Suppressor macrophage (primary cell): Measurements from ENCODE around the gene TMUB2.
A peak's percentile ranks its signal among the peaks of the same experiment; 100 is the strongest.

ENCODE experiments used
- DNase-seq, 4 experiments: peaks; one replicate each; pipeline ENCODE4 v3.0.0-alpha.2; 2020 to 2022

TMUB2 gene

DNA sequence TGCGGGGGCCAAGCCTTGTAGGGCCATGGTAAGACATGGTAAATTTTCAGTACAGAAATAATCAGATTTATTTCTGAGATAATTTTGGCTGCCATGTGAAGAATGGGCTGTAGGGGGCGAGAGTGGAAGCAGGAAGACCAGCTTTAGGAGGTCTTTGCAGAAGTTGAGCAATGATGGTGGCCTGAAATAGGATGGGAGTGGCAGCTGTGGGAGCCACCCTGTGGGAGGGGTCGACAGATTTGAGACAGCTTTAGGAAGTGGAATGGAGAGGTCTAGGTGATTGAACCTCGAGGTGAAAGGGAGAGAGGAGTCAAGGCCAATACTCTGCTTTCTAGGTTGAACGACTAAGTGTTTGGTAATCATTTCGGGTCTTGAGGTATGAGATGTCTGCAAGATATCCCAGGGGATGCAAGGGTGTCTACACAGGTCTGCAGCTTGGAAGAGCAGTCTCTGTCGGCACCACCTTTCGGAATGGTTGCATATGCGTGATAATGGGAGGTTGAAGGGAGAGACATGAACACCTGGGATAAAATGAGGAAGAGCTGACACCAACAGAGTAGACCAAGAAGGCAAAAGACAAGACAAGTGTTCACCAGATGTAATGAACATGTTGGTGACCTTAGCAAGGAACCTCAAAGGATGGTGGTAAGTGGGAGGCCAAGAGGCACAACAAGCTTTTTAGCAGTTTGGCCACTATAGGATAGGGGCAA lies 17.1 kb downstream of the TMUB2 start:
- DNase-seq: peak; percentile 66 to 81 (median 75)

- DNase-seq: peak; percentile 19 to 58 (median 45)
These were observed 17.7 kb downstream of the TMUB2 start for GRCh38 chr17:44204441-44204882.

DNA sequence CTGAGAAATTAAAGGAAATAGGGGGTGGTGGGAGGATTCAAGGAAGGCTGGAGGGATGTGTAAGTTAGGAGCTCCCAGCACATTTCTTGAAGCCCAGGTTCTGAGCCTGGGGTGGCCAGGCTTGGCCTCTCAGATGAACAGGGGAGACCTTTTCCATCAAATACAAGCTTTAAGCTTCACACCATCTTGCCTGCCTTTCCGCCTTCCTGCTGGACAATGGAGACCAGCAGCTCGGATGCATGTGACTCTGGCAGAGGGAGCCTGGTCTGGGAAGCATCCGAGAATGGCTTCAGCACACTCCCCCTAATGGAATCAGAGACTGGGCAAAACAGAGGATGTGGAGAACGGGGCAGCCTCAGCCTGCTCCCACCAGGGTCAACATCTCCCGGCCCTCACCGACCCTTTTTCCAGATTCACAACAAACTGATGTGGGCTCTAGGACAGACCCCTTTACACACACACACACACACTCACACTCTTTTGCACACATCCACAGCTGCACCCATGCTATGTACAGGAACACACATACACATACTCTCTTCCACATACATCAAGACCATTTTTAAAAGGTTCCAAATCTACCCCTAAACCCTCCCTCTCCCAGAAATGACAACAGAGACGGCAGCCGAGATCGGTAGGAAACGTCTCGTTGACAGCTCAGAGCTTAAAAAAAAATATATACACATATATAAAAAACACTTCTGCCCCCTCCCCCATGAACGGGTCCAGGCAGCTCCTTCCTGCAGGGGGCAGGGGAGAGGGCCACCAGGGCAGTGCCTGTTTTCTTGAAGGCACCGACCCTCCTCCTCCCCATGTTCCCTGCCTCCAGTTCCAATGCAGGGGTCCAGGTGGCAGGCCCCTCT lies 19.4 kb downstream of the TMUB2 start:
- DNase-seq: no peak

GRCh38 chr17:44206825-44207155 lies 20.0 kb downstream of the TMUB2 start:
- no peak for DNase-seq

- no peak for DNase-seq
These were observed 20.5 kb downstream of the TMUB2 start for GRCh38 chr17:44207319-44207718.

DNA sequence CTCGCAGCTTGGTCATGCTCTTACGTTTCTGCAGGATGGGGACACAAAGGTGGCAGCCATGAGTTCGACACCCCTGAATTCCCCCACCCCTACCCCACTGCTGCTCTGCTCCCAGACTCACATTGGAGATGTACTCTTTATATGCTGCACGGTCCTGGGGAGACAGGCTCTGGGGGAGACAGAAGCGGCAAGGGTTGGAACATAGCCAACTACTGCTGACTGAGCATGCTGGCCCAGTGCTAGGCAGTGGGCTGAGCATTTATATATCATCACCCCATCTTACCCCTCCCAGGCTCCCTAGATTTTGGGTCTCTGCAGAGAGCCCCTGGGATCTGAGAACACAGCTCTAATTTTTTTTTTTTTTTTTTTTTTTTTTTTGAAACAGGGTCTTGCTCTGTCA lies 21.0 kb downstream of the TMUB2 start:
- DNase-seq: no peak

GRCh38 chr17:44209786-44210341 lies 23.1 kb downstream of the TMUB2 start:
- DNase-seq: no peak

- DNase-seq: peak; percentile 95 to 97 (median 96)
These were observed 23.8 kb downstream of the TMUB2 start for GRCh38 chr17:44210342-44211192.

- DNase-seq: no peak
These were observed 24.8 kb downstream of the TMUB2 start for GRCh38 chr17:44211281-44212265.

- no peak for DNase-seq
These were observed 26.0 kb downstream of the TMUB2 start for GRCh38 chr17:44212507-44213402.

DNA sequence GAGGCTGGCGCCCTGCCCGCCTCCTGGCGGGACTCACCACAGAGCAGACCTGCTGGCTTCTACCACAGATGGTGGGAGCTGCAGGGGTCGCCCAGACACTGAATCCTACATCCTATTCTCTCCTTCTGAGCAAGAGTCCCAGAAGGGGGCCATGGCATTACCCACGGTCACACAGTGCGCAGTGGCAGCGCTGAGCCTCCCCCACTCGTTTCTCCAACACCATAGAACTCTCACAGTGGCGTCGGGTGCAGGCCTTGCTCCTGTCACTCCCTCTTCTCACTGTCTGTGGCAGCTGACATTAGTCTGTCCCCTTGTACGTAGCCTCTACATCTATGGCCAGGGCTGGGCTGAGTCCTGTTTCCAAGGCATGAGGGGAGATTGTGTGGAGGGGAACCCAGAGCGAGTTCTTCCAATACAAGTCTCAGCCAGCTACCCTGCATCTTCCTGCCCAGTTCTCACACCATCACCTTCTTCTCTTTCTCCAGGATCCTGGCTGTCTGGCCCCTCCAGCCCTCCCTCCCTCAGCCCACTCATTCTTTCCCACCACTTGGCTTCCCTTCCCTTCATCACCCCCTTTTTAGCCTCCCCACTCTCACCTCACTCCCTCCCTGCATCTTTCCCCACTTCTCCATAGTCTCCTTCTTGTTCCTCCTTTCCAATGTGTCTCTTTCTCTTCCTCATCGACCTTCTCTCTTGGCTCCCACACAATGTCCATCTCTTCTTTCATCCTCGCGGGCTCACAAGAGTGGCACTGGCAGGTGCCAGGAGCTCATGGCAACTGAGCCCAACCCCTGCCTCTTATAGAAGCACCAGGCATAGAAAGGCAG lies 26.8 kb downstream of the TMUB2 start:
- DNase-seq: no peak

- no peak for DNase-seq
These were observed 27.4 kb downstream of the TMUB2 start for GRCh38 chr17:44214230-44214494.

DNA sequence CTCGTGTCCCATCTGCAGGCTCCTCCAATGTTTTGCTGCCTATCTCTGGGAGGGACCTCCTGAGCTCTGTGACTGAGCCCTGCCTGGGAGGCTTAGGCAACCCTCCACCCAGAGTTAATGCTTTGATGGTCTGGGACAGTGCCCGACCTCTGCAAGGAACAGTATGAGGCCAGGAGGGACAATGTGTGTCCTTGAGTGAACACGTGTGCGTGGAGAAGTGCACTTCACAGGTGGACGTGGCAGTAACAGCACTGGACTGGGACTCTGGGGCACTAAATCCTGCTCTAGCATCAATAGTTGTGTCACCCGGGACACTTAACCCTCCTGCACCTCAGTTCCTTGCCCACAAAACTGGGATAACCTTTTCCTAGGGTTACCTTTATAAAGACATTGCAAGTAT lies 28.1 kb downstream of the TMUB2 start:
- no peak for DNase-seq

DNA sequence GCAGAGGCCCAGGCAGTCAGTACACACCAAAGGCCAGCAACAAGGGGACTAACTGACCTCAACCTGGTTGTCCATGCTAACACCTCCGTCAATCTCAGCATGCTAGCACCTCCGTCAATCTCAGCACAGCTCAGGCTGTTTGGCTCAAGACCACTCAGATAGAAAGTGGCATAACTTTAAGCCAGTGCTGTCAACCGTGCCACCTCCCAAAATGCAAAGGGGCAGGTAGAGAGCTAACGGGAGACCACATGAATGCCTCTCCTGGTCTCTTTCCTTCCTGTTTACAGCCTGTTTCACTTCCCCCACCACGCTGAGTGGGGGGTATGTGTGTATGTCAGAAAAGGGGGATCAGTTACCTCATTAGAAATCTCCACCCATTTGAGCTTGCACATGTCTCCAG lies 29.4 kb downstream of the TMUB2 start:
- no peak for DNase-seq

DNA sequence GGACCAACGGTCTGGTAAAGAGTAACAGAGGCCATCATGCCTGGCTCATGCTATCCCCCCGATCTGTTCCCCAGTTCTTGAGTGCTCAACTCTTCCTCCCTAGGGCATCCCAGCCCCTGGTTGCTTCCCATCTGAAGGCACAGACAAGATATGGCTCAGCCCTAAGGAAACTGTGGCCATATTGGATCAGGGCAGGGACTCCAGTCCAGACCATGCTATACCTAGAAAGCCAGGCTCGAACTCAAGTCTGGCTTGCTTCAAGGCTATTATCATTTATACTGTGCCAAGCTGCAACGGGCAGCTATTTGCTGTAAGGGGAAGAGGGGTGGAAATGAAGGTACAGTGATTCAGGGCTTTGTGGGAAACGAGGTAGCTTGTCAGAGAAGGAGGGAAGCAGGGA lies 29.9 kb downstream of the TMUB2 start:
- DNase-seq: no peak

GRCh38 chr17:44217738-44218343 lies 31.1 kb downstream of the TMUB2 start:
- DNase-seq: no peak

- peak; percentile 93 to 98 (median 96) for DNase-seq
These were observed 31.8 kb downstream of the TMUB2 start for GRCh38 chr17:44218344-44219107.

DNA sequence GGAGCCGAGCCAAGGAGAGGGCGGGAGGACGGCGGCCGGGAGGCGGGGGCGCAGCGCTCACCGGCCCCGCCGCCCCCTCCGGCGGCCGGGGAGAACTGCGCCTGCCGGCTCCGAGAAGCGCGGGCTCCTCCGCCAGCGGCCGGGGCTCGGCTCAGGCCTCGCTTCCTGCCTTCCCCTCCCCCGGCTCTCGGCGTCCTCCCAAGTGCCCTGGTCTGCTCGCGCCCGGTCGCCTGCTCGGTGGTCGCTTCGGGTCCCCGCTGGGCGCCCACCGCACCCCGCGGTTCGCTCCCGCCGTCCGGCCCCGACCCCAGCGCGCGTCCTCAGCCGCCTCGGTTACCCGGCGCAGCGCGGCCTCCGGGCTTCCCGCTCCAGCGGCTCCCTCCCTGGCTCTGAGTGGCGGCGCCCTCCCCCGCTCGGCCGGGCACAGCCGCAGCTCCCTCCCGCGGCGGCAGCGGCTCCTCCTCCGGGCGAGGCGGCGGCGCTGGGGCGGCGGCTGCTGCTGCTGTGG lies 32.4 kb downstream of the TMUB2 start:
- peak; percentile 83 to 92 (median 87) for DNase-seq
